ENCODE results near the gene PPM1L.

PPM1L gene

GRCh38 chr3:160951642-160952487 lies 195.8 kb downstream of the PPM1L start:
- Histone ChIP-seq H3K27me3 (replicated peaks; ENCODE audit: control insufficient read depth, insufficient read depth, low read length) (no peaks in the 10 kb centered on the region), H3K36me3 (ENCODE audit: control insufficient read depth, insufficient read depth, low read length) (no peaks in the 10 kb centered on the region), H3K4me3 (replicated peaks; ENCODE audit: low read depth, low read length) (no peak overlapping the region)
- DNase-seq (ENCODE audit: extremely low read depth, insufficient read length) = no peak
- TF ChIP-seq CTCF (IDR thresholded peaks at IDR 0.05; ENCODE audit: insufficient read depth, low read length, poor library complexity, severe bottlenecking) = no peak

GRCh38 chr3:160953686-160954085 lies 197.7 kb downstream of the PPM1L start:
- DNase-seq (ENCODE audit: extremely low read depth, insufficient read length) = no peak
- Histone ChIP-seq H3K27me3 (replicated peaks; ENCODE audit: control insufficient read depth, insufficient read depth, low read length) (no peaks in the 10 kb centered on the region), H3K36me3 (ENCODE audit: control insufficient read depth, insufficient read depth, low read length) (no peaks in the 10 kb centered on the region), H3K4me3 (replicated peaks; ENCODE audit: low read depth, low read length) (no peak overlapping the region)
- TF ChIP-seq CTCF (IDR thresholded peaks at IDR 0.05; ENCODE audit: insufficient read depth, low read length, poor library complexity, severe bottlenecking) = no peak

GRCh38 chr3:160956785-160957184 lies 200.8 kb downstream of the PPM1L start:
- DNase-seq (ENCODE audit: extremely low read depth, insufficient read length) = peak; percentile 6
- Histone ChIP-seq H3K27me3 (replicated peaks; ENCODE audit: control insufficient read depth, insufficient read depth, low read length) (no peaks in the 10 kb centered on the region), H3K4me3 (replicated peaks; ENCODE audit: low read depth, low read length) (no peak overlapping the region), H3K36me3 (ENCODE audit: control insufficient read depth, insufficient read depth, low read length) (no peaks in the 10 kb centered on the region)
- peak; percentile 44 for TF ChIP-seq CTCF (IDR thresholded peaks at IDR 0.05; ENCODE audit: insufficient read depth, low read length, poor library complexity, severe bottlenecking)

GRCh38 chr3:160960568-160960967 lies 204.5 kb downstream of the PPM1L start:
- H3K27me3 ChIP-seq (replicated peaks; ENCODE audit: control insufficient read depth, insufficient read depth, low read length) = no peaks in the 10 kb centered on the region
- no peak for DNase-seq (ENCODE audit: extremely low read depth, insufficient read length)
- no peaks in the 10 kb centered on the region for H3K36me3 ChIP-seq (ENCODE audit: control insufficient read depth, insufficient read depth, low read length)
- H3K4me3 ChIP-seq (replicated peaks; ENCODE audit: low read depth, low read length) = no peak overlapping the region
- TF ChIP-seq CTCF (IDR thresholded peaks at IDR 0.05; ENCODE audit: insufficient read depth, low read length, poor library complexity, severe bottlenecking) = no peak

GRCh38 chr3:160963949-160964348 lies 207.9 kb downstream of the PPM1L start:
- DNase-seq (ENCODE audit: extremely low read depth, insufficient read length) = no peak

More at GRCh38 chr3:160963949-160964348, 207.9 kb downstream of the PPM1L start:
- H3K36me3 ChIP-seq (ENCODE audit: control insufficient read depth, insufficient read depth, low read length) = no peaks in the 10 kb centered on the region
- no peak overlapping the region for H3K4me3 ChIP-seq (replicated peaks; ENCODE audit: low read depth, low read length)
- no peak for TF ChIP-seq CTCF (IDR thresholded peaks at IDR 0.05; ENCODE audit: insufficient read depth, low read length, poor library complexity, severe bottlenecking)
- no peaks in the 10 kb centered on the region for H3K27me3 ChIP-seq (replicated peaks; ENCODE audit: control insufficient read depth, insufficient read depth, low read length)
